ENCODE measurements around the gene MYLK.

DNA sequence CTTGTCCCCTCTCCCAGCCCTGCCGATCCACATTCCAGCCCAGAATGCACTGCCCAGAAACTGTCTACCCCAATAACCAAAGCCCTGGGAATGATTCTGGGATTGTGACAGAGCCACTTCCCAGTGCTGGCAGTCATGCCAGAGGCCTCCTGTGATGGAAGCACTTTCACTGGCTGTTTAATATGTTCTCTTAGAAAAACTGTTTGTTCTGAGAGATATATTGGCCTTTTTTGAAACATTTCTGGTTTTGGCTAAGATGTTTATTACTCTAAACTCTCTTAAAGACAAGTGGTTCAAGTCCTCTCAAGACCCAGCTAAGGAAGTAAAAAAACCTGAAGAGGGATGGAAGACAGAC, 225.3 kb downstream of the MYLK start:
- TF ChIP-seq, protein P1, sequence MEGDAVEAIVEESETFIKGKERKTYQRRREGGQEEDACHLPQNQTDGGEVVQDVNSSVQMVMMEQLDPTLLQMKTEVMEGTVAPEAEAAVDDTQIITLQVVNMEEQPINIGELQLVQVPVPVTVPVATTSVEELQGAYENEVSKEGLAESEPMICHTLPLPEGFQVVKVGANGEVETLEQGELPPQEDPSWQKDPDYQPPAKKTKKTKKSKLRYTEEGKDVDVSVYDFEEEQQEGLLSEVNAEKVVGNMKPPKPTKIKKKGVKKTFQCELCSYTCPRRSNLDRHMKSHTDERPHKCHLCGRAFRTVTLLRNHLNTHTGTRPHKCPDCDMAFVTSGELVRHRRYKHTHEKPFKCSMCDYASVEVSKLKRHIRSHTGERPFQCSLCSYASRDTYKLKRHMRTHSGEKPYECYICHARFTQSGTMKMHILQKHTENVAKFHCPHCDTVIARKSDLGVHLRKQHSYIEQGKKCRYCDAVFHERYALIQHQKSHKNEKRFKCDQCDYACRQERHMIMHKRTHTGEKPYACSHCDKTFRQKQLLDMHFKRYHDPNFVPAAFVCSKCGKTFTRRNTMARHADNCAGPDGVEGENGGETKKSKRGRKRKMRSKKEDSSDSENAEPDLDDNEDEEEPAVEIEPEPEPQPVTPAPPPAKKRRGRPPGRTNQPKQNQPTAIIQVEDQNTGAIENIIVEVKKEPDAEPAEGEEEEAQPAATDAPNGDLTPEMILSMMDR (IDR thresholded peaks at IDR 0.05; ENCODE audit: insufficient read depth, low read depth, low read length), result no peak
- no peak for TF ChIP-seq EZH2 (IDR thresholded peaks at IDR 0.05; ENCODE audit: insufficient read depth, low read length)

Data from astrocyte (in vitro differentiated cells and primary cell).